Spinal cord (tissue), 10 donors: ENCODE measurements around the gene HES4. TPM values are rescaled to one million over a fixed set of nuclear protein-coding genes. Genes with fewer than 3 reads are reported as not detected.
"Not testable (repeated sequence)": the region's sequence is repeated elsewhere in the genome, so short reads cannot be mapped to it uniquely, and the experiment has no call there.

ENCODE experiments used
- DNase-seq, 6 donors: peaks; one replicate each; pipeline versions ENCODE4 v3.0.0 to v3.0.0-alpha.2; 2013 to 2015; ENCODE audit warnings: low spot score in 6 of 6, low read depth in 4 of 6
- H3K27ac ChIP-seq: one replicate; pipeline ENCODE4 v1.5.1; 2013; ENCODE audit warnings: low read depth, low read length, control low read depth
- H3K27me3 ChIP-seq: one replicate; pipeline ENCODE4 v1.6.1; 2013; ENCODE audit warnings: low read length; ENCODE audit not compliant: control insufficient read depth, insufficient read depth
- H3K36me3 ChIP-seq: one replicate; pipeline ENCODE4 v1.6.1; 2013; ENCODE audit warnings: low read length; ENCODE audit not compliant: control insufficient read depth, insufficient read depth
- H3K4me1 ChIP-seq: one replicate; pipeline ENCODE4 v1.6.1; 2013; ENCODE audit warnings: low read length; ENCODE audit not compliant: control insufficient read depth, insufficient read depth
- H3K4me3 ChIP-seq: one replicate; pipeline ENCODE4 v1.5.1; 2013; ENCODE audit warnings: low read depth, low read length, control low read depth
- H3K9me3 ChIP-seq: one replicate; pipeline ENCODE4 v1.6.1; 2013; ENCODE audit warnings: low read length; ENCODE audit not compliant: control insufficient read depth, insufficient read depth
- WGBS: methylation state at CpG from one replicate; pipeline ENCODE4 v1.1.5; 2013; ENCODE audit warnings: missing lambda C conversion rate; ENCODE audit not compliant: insufficient coverage; 5-methylcytosine and 5-hydroxymethylcytosine counted together
- polyA plus RNA-seq, 2 donors: library from polyadenylated mRNA; unstranded; fragments of 120-200 nt; gene quantifications; one replicate each; pipeline ENCODE4 v1.2.1, GENCODE V29; 2013; ENCODE audit not compliant: insufficient read length in 2 of 2
- total RNA-seq, 2 donors: library from RNA; depleted of rRNA in 1 of 2; stranded (reverse); fragments of 120-200 nt in 1 of 2; fragments of >200 nt in 1 of 2; gene quantifications; one replicate each; pipeline versions ENCODE4 v1.2.3 to v1.2.4, GENCODE V29; 2013 to 2014
- donor health status: healthy.

Gene HES4
- total and polyA plus RNA-seq, 4 donors: 12.3 to 77.1 (median 73.2) TPM

DNA sequence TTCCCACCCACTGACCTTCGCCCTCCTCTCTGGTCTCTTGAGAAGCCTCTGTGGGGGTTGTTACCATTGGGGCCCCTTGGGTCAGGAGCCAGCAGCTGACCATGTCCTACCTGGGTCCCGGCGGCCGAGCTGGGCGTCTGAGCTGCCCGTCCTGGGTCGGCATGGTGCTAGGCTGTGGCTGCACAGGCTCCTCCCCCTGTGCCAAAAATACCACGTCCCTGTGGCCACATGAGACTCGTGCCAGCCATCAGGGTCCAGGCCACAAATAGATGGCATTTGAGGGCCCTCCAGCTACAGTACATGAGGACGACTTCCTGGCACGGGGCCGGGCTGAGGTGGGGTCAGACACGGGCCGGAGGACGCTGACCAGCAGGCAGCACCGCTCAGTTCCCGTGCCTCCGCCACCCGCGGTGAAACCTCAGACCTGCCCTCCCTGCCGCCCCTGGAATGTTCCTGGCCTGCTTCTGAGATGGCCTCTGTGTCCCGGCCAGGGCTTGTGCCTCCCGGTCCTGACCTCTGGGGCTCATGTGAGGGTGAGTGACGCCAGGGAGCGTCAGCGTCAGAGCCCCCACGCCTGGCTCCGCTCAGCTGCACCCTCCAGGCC, 17.8 kb downstream of the HES4 start, which contains the start of gene PERM1:
PERM1 (minus strand) TSS at position 139 of the 604 bp plus-strand sequence. CDS start 1,064 bp downstream, outside the sequence.
- 71% methylated on average over 27 of the region's 28 CpGs for WGBS
- DNase-seq: no peak
- Histone ChIP-seq H3K36me3 (peaks cover 2% of the 10 kb centered on the region), H3K9me3 (no peaks in the 10 kb centered on the region), H3K4me1 (peaks cover 6% of the 10 kb centered on the region), H3K27ac (no peak within 1 kb of the TSS), H3K4me3 (no peak within 1 kb of the TSS), H3K27me3 (peaks cover 9% of the 10 kb centered on the region)

DNA sequence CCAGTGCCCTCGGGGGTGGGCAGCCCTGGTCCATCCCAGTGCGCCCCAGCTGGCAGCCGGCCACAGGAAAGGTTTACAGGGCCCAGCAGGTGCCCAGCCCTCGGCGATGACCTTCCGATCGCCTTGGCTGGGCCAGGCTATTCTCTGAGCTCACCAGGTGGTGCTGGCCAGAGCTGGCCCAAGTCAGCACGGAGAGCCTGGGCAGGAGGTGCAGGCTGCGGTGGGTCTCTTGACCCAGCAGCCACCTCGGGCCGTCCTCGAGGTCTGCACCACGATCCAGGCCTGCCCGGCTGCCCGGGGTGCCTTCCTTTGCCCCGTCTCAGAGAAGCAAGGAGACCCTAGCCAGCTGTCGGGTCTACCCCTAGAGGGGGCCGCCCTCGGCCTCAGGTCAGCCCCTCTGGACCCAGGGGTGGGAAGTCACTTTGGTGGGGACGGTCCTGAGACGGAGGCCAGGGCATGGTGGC, 18.4 kb downstream of the HES4 start:
- Histone ChIP-seq H3K9me3 (no peaks in the 10 kb centered on the region), H3K27me3 (peaks cover 9% of the 10 kb centered on the region), H3K27ac (no peak overlapping the region), H3K4me1 (peaks cover 6% of the 10 kb centered on the region), H3K36me3 (peaks cover 2% of the 10 kb centered on the region), H3K4me3 (no peak overlapping the region)
- no peak for DNase-seq
- 69% methylated on average over 19 of the region's 21 CpGs for WGBS

DNA sequence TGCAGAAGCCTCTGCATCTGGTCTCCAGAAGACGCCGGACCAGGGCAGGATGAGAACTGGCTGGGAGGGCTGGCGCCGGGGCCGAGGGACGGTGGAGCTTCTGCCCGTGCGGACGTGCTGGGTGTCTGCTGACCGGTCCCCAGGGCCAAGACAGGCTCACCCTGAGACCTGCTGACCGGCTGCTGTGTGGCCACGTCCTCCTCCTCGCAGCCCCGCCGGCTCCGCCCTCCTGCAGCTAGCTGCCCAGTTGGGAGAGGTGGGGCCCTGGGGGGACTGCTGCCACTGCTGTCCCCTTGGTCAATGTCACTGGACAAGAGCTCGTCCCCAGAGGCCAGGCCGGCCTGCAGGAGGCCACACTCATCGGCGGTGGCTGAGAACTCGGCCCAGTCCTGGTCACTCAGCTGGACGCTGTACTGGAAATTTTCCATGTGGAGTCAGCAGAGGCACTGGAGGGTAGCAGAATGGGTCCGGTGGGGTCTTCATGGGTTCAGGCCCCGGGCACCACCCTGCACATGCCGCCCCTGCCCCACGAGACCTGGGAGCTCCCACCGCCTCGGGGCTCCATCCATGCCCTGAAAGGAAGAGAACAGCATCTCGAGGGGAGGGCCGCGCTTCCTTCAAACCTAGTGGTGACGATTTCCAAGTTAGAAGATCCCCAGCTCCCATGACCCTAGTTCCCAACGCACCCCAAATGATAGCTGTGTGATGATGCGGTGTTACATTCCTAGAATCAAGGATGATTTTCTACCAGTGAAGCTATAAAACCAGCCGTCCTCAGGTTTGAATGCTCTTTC, 19.1 kb downstream of the HES4 start:
- Histone ChIP-seq H3K9me3 (no peaks in the 10 kb centered on the region), H3K36me3 (peaks cover 2% of the 10 kb centered on the region), H3K4me1 (peaks cover 9% of the 10 kb centered on the region), H3K27ac (no peak overlapping the region), H3K4me3 (no peak overlapping the region), H3K27me3 (peaks cover 11% of the 10 kb centered on the region)
- WGBS: 77% methylated on average over 32 of the region's 35 CpGs
- DNase-seq: no peak

DNA sequence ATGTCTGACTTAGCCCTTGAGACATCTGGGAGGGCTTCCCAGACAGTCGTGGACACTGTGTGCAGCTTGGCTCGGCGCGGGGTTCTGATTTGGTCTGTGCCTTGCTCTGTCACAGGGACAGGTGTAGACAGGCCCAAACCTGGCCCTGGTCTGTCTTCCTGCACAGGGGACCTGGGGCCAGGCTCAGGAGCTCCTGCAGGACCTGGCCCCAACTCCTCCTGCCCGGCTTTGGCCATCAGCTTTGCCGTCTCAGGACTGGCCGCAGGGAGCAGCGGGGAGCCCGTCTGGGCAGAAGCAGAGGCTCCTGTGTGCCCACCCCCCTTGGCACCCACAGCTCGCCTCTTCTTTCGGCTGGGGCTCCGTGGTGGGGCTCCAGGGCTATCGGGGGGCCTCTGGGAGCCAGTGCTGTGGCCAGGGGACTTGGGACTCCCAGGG, 19.7 kb downstream of the HES4 start:
- Histone ChIP-seq H3K4me3 (no peak overlapping the region), H3K27ac (no peak overlapping the region), H3K36me3 (peaks cover 2% of the 10 kb centered on the region), H3K9me3 (no peaks in the 10 kb centered on the region), H3K4me1 (peaks cover 11% of the 10 kb centered on the region), H3K27me3 (peaks cover 15% of the 10 kb centered on the region)
- no peak for DNase-seq
- 76% methylated on average over 13 of the region's 13 CpGs for WGBS

DNA sequence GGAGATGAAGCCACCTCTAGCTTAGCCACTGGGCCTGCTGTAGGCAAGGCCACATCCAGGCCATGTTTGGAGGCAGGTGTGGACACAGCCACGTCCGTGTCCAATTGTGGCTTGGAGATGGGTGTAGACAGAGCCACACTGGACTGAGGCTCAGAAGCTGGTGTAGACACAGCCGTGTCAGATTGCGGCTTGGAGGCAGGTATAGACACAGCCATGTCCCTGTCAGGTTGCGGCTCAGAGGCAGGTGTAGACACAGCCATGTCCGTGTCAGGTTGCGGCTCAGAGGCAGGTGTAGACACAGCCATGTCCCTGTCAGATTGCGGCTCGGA, 20.2 kb downstream of the HES4 start:
- Histone ChIP-seq H3K9me3 (no peaks in the 10 kb centered on the region), H3K4me1 (peaks cover 11% of the 10 kb centered on the region), H3K27ac (no peak overlapping the region), H3K36me3 (peaks cover 2% of the 10 kb centered on the region), H3K27me3 (peaks cover 15% of the 10 kb centered on the region), H3K4me3 (no peak overlapping the region)
- no peak for DNase-seq
- WGBS: 94% methylated on average over 9 of the region's 9 CpGs

DNA sequence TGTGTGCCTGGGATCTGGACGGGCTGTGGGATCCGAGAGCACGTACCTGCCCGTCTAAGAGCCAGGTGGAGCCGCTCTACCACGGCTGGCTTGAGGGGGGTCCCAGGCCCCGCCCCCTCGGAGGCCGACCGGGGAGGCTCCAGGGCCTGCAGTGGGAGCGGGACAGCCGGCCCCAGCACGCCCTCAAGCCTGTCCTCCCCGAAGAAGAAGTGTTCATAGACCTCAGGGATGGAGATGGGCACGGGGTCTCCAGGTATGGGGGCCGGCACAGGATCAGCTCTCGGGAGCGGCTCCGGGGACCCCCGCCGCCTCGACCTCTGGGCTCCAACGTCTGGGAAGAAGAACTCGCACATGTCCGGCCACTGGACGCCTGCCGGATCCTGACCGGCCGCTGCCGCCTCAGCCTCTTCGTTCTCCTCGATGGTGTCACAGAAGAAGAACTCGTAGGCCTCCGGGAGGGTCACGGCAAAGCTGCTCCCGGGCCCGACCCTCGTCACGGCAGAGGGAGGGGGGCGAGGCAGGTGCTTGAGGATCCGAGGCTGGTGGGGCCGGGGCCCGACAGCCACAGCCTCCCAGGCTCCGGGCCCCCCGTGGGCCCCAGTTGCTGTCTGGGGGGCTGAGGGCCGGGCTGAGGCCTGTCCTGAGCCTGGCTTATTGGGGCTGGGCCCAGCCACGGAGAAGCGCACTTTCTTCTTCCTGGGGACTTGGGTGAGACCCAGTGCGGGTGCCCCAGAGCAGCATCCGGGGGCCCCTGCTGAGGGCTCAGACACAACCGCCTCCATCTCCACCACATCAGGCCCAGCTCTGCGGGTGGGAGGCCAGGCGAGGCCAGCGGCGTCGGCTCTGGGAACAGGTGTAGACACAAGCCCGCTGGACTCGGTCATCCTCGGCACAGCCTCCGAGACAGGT, 20.8 kb downstream of the HES4 start:
- no peaks in the 10 kb centered on the region for H3K9me3 ChIP-seq
- DNase-seq: no peak
- no peak overlapping the region for H3K4me3 ChIP-seq
- no peak overlapping the region for H3K27ac ChIP-seq
- peaks cover 2% of the 10 kb centered on the region for H3K36me3 ChIP-seq
- peaks cover 8% of the 10 kb centered on the region for H3K4me1 ChIP-seq
- 89% methylated on average over 59 of the region's 60 CpGs for WGBS
- peaks cover 15% of the 10 kb centered on the region for H3K27me3 ChIP-seq

DNA sequence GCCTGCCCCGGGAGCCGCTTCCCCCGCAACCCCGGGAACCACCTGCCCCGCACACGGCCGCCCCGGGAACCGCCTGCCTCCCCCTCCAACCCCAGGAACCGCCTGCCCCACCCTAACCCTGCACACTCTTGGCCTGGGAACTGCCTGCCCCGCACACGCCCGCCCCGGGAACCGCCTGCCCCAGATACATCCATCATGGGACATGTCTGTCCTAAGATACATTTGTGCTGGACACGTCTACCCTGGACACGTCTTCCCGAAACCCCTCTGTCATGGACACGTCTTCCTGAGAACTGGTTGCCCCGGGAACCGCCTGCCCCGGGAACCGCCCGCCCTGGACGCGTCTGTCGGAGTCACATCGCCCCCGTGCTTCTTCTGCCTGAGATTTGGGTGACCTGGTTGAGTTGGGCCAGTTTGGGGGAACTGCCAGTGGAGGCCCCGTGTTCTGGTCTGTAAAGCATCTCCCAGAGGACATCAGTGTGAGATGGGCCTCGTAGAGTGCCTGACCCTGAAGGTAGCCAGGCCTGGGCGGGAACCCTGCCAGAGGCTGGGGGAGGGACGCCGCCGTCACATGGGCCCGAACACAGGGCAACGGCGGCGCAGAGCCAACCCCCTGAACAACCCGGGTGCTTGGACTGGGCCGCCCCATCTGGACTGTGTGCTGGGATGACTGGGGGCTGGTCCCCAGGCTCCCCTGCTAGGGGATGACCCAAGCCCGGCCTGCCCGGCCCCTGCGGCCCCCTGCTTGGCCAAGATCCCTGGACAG, 21.6 kb downstream of the HES4 start:
- H3K4me3 ChIP-seq: no peak overlapping the region
- peaks cover 4% of the 10 kb centered on the region for H3K4me1 ChIP-seq
- DNase-seq: no peak
- H3K27ac ChIP-seq: no peak overlapping the region
- peaks cover 12% of the 10 kb centered on the region for H3K27me3 ChIP-seq
- peaks cover 2% of the 10 kb centered on the region for H3K36me3 ChIP-seq
- H3K9me3 ChIP-seq: no peaks in the 10 kb centered on the region
- 91% methylated on average over 40 of the region's 44 CpGs for WGBS

DNA sequence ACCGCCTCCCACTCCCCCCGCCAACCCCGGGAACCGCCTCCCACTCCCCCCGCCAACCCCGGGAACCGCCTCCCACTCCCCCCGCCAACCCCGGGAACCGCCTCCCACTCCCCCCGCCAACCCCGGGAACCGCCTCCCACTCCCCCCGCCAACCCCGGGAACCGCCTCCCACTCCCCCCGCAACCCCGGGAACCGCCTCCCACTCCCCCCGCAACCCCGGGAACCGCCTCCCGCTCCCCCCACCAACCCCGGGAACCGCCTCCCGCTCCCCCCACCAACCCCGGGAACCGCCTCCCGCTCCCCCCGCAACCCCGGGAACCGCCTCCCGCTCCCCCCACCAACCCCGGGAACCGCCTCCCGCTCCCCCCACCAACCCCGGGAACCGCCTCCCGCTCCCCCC, 23.1 kb downstream of the HES4 start:
- DNase-seq, H3K4me1 ChIP-seq, H3K9me3 ChIP-seq, H3K4me3 ChIP-seq, H3K27ac ChIP-seq, H3K36me3 ChIP-seq: not testable (repeated sequence)
- H3K27me3 ChIP-seq: peaks cover 13% of the 10 kb centered on the region
- no CpG with 5 or more reads among the region's 39 CpGs for WGBS
